HuH-7 (cell line): ENCODE measurements around the gene BEST3.
A peak's percentile ranks its signal among the peaks of the same experiment; 100 is the strongest.
"Not testable (repeated sequence)": the region's sequence is repeated elsewhere in the genome, so short reads cannot be mapped to it uniquely, and the experiment has no call there.

Source experiments
- DNase-seq: peaks from one replicate; pipeline ENCODE4 v3.0.0; 2011; ENCODE audit warnings: low spot score

Gene BEST3

GRCh38 chr12:69688021-69688420 lies 11.1 kb downstream of the BEST3 start:
- no peak for DNase-seq

- no peak for DNase-seq
These were observed 11.7 kb downstream of the BEST3 start for GRCh38 chr12:69687390-69687789.

DNA sequence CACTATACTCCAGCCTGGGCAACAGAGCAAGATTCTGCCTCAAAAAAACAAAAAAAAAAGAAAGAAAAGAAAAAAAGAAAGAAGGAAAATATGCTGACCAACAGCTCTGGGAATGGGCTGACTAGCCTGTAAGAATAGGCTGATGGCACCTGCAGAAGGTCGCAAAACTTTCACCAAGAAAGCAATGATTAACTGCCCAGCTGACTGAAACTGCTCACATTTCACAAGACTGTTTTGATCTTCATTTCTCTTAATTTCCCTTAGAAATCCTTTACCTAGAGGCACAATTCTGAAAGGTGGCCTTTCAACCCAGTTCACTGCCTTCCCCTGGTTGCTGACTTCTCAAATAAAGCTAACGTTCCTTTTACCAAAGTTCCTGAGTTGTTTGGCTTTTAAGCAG lies 12.4 kb downstream of the BEST3 start:
- DNase-seq = no peak

DNA sequence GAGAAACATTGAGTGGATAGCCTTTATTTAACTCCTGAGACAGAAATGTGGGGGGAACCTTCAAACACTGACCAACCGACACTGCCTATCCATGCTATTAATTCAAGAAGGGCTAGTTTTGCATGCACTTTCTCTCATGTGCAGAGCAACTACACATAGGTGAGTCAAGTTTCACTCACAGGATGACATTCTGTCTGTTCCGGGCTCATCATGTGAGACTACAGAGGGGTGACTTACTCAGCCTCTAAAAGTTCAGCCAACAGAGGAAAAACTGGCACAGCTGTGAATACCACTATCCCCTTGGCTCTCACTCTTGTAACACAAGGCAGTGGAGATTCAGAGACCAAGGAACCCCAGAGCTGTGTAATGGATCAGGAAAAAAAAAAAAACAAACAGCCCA lies 13.3 kb downstream of the BEST3 start:
- no peak for DNase-seq

GRCh38 chr12:69684466-69684865 lies 14.6 kb downstream of the BEST3 start:
- DNase-seq = no peak

GRCh38 chr12:69682110-69682755 lies 16.9 kb downstream of the BEST3 start:
- no peak for DNase-seq

DNA sequence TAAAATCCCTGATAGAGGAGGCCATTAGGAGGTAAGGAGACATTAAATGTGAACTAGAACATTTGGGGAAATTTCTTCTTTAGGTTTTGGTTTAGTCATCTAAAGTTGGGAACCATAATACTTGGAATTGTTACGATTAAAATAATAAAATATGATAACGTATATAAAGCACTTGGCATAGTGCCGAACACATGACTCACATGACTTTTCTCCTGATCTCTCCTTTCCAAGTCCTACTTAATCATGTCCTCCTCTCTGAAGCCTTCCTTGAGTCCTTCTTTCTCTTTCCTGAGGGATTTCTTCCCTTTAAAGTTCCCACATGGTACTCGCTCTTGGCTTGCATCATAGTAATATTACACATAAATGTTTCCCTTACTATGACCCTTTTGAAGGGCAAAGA lies 20.0 kb downstream of the BEST3 start:
- DNase-seq = no peak

GRCh38 chr12:69676257-69677012 lies 22.7 kb downstream of the BEST3 start:
- no peak for DNase-seq

- DNase-seq = no peak
These were observed 26.9 kb downstream of the BEST3 start for GRCh38 chr12:69672195-69672594.

DNA sequence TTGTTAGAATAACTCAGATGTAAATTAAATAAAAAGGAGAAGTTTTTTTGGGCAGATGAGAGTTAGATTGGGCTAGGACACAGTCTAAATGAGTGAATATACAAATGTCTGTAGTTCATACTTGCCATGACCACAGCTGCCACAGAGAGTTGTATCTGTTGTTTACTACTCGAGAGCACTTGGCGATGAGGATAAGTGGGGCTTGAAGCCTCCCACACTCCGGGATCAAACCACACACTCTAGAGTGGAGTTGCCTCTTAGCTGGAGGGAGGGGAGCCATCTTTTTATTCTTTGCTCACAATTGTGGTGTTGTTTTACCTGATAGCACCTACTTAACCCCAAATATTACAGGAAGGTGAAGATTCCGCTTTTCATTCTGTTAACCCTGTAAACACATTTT lies 27.5 kb downstream of the BEST3 start:
- DNase-seq = no peak

GRCh38 chr12:69666798-69667197 lies 32.3 kb downstream of the BEST3 start:
- no peak for DNase-seq

DNA sequence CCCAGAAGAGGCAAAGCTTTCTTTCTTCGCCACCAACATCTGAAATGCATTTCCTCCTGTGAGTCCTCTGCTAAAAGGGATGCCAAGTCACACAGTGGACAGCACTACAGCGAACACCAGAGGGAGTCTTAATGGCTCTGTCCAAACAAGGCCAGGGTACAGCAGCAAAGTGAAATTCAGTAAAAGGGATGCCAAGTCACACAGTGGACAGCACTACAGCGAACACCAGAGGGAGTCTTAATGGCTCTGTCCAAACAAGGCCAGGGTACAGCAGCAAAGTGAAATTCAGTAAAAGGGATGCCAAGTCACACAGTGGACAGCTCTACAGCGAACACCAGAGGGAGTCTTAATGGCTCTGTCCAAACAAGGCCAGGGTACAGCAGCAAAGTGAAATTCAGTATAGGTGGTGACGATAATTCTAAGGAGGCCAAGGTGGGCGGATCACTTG lies 34.1 kb downstream of the BEST3 start:
- DNase-seq = not testable (repeated sequence)

DNA sequence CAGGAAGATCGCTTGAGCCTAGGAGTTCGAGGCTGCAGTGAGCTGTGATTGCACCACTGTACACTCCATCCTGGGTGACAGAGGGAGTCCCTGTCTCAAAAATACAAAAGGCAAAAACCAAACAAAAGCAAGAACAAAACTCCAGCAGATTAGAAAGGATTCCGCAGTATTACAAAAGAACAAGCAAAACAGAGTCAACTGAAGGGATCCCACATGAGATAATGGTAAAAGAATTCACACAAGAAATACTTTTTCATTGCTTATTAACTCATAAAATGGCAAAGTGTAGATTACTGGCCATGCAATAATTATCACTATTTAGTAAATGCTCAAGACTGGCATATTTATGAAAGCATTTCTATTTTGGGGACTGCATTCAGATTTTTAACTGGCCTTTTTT lies 35.4 kb downstream of the BEST3 start:
- no peak for DNase-seq

- no peak for DNase-seq
These were observed 36.3 kb downstream of the BEST3 start for GRCh38 chr12:69662764-69663163.

DNA sequence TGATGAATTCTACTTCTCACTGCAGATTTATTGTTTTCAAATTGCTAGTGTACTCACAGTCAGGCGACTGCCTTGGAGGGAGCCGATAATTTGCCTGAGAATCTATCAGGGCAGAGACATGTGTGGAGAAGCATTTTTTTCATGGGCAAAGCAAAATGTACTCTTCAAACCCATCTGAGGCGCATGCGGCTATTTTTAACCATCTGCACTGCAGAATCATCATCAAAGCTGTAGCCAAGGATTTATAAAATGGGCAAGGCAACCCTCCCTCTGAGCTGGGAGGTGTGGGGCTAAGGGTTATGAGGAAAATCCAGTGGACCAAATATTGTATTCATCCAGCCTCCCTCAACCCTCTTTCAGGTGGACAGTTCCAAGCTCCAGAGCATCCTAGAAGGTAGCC lies 37.7 kb downstream of the BEST3 start:
- DNase-seq = no peak

GRCh38 chr12:69660164-69660863 lies 38.8 kb downstream of the BEST3 start:
- no peak for DNase-seq

GRCh38 chr12:69658203-69658602 lies 40.9 kb downstream of the BEST3 start:
- DNase-seq = no peak

- DNase-seq = peak; percentile 47
These were observed 41.5 kb downstream of the BEST3 start for GRCh38 chr12:69657376-69658137.

- DNase-seq = no peak
These were observed 43.3 kb downstream of the BEST3 start for GRCh38 chr12:69655616-69656340.

DNA sequence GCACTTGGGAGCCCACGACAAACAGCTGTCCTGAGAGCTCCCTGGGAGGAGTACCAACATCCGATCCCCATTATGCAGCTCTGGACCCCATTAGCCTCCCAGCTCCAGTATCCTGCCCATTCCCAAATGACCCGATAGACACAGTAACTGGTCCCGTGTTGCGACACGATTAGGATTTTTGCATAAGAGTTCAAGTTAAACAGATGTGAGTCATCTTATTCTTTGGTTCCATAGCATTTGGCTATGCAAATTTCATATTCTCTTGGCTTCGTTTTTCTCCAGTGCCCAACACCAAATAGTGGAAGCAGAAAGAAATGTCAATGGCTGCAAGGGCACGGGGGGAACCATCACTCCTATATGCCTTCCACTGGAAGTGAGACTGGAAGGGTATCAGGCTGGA lies 45.4 kb downstream of the BEST3 start:
- no peak for DNase-seq

- no peak for DNase-seq
These were observed 47.2 kb downstream of the BEST3 start for GRCh38 chr12:69651922-69652321.

GRCh38 chr12:69649529-69649928 lies 49.6 kb downstream of the BEST3 start:
- no peak for DNase-seq
